HG03108 (cell line): ENCODE measurements around the gene DVL1.
"Not testable (repeated sequence)": the region's sequence is repeated elsewhere in the genome, so short reads cannot be mapped to it uniquely, and the experiment has no call there.

Source experiments
- ATAC-seq: cut with Tn5 transposase; IDR thresholded peaks from one replicate; pipeline ENCODE4 v1.9.1; 2021; ENCODE audit warnings: moderate library complexity; ENCODE audit not compliant: unreplicated experiment

The DVL1 gene

GRCh38 chr1:1373815-1374588 lies 24.8 kb upstream of the DVL1 start:
- no peak for ATAC-seq

- ATAC-seq: no peak
Measured at GRCh38 chr1:1373051-1373814, 24.0 kb upstream of the DVL1 start.

- no peak for ATAC-seq
Measured at GRCh38 chr1:1371746-1372711, 22.8 kb upstream of the DVL1 start.

GRCh38 chr1:1371364-1371745 lies 22.1 kb upstream of the DVL1 start:
- ATAC-seq: no peak

GRCh38 chr1:1370771-1371300 lies 21.6 kb upstream of the DVL1 start:
- ATAC-seq: no peak

GRCh38 chr1:1370094-1370493 lies 20.9 kb upstream of the DVL1 start:
- ATAC-seq: not testable (repeated sequence)

GRCh38 chr1:1367315-1367714 lies 18.1 kb upstream of the DVL1 start:
- no peak for ATAC-seq

GRCh38 chr1:1366699-1367066 lies 17.5 kb upstream of the DVL1 start:
- ATAC-seq: no peak

- no peak for ATAC-seq
Measured at GRCh38 chr1:1365875-1366698, 16.9 kb upstream of the DVL1 start.

GRCh38 chr1:1364266-1364665 lies 15.0 kb upstream of the DVL1 start:
- no peak for ATAC-seq

- no peak for ATAC-seq
Measured at GRCh38 chr1:1361982-1362423, 12.8 kb upstream of the DVL1 start.

- no peak for ATAC-seq
Measured at GRCh38 chr1:1361233-1361981, 12.2 kb upstream of the DVL1 start.

GRCh38 chr1:1360506-1361169 lies 11.4 kb upstream of the DVL1 start:
- ATAC-seq: no peak

GRCh38 chr1:1359664-1360468 lies 10.6 kb upstream of the DVL1 start:
- ATAC-seq: no peak

GRCh38 chr1:1359308-1359663 lies 10.1 kb upstream of the DVL1 start:
- no peak for ATAC-seq

GRCh38 chr1:1358433-1359271 lies 9.4 kb upstream of the DVL1 start, which contains the start of gene MXRA8:
Gene MXRA8, minus strand, starts transcription at chr1:1358555. Its CDS starts 51 bp downstream, at chr1:1358504.
- no peak for ATAC-seq

- ATAC-seq: no peak
Measured at GRCh38 chr1:1357871-1358432, 8.7 kb upstream of the DVL1 start.
